ENCODE results near the gene CDH13. TPM values are rescaled to one million over a fixed set of nuclear protein-coding genes. Genes with fewer than 3 reads are reported as not detected.

CDH13 gene
- total and polyA plus RNA-seq, 2 donors (not counting 3 experiments of a cell fraction or from before 2014, with no cell fraction given): 96.6 to 124 TPM

GRCh38 chr16:83831456-83831987, 1204.8 kb downstream of the CDH13 start:
- intact Hi-C loops (cut with micrococcal nuclease) (no loop called here), dilution Hi-C loops (cut with MboI; ENCODE audit: extremely low pct_ligation_motif_present, low sequenced_read_pairs) (no loop called here)
- FAIRE-seq: no peak
- no peak overlapping the region for H3K4me2 ChIP-seq (ENCODE audit: insufficient read depth, low read length)
- no peaks in the 10 kb centered on the region for H3K9me3 ChIP-seq (replicated peaks; ENCODE audit: control insufficient read depth, insufficient read depth, low read length)
- H3K27me3 ChIP-seq (ENCODE audit: control insufficient read depth in 2 of 2, insufficient read depth in 2 of 2, low read length in 2 of 2): peaks cover 0 to 2% of the 10 kb centered on the region in 2 experiments
- no peaks in the 10 kb centered on the region for H3K79me2 ChIP-seq (ENCODE audit: control insufficient read depth, insufficient read depth, low read length)
- ChIA-PET POLR2A (no interaction called here), CTCF (no interaction called here)
- no TSS peak for BruUV-seq (replicated peaks)
- H3K9me1 ChIP-seq (replicated peaks; ENCODE audit: control insufficient read depth, extremely low read depth, insufficient read depth, low read length): no peaks in the 10 kb centered on the region
- H3K4me1 ChIP-seq (ENCODE audit: control insufficient read depth, extremely low read depth, insufficient read depth, low read length): peaks cover 15% of the 10 kb centered on the region
- no peak for DNase-seq (ENCODE audit: low read depth, low spot score)
- H3K9ac ChIP-seq (replicated peaks; ENCODE audit: extremely low read depth, insufficient read depth, low read length): no peak overlapping the region
- H3K27ac ChIP-seq (ENCODE audit: insufficient read depth, low read depth, low read length): no peak overlapping the region
- no peak overlapping the region for H3K4me3 ChIP-seq (replicated peaks in 1 of 3; ENCODE audit: insufficient read depth in 1 of 3, low read depth in 1 of 3, low read length in 3 of 3)
- H2AFZ ChIP-seq (ENCODE audit: low read depth, low read length): no peak overlapping the region
- no peaks in the 10 kb centered on the region for H3K36me3 ChIP-seq (ENCODE audit: control insufficient read depth in 2 of 2, extremely low read depth in 1 of 2, insufficient read depth in 2 of 2, low read length in 2 of 2)
- no peaks in the 10 kb centered on the region for H4K20me1 ChIP-seq (replicated peaks; ENCODE audit: control insufficient read depth, extremely low read depth, insufficient read depth, low read length)
- TF ChIP-seq CTCF (IDR thresholded peaks at IDR 0.05; ENCODE audit: extremely low read depth in 1 of 2, insufficient read depth in 1 of 2, low read depth in 1 of 2, low read length in 2 of 2): no peak
- no peak for TF ChIP-seq FOS (IDR thresholded peaks at IDR 0.05; ENCODE audit: borderline replicate concordance, insufficient read depth, low read length)
- TF ChIP-seq POLR2AphosphoS5 (IDR thresholded peaks at IDR 0.05; ENCODE audit: insufficient read depth, low read depth, low read length): no peak
- no peak for TF ChIP-seq MYC (IDR thresholded peaks at IDR 0.05; ENCODE audit: low read depth, low read length)
- TF ChIP-seq POLR2A (IDR thresholded peaks at IDR 0.05; ENCODE audit: low read depth, low read length): no peak
- no peak for TF ChIP-seq EZH2 (IDR thresholded peaks at IDR 0.05; ENCODE audit: borderline replicate concordance, low read depth, low read length, severe bottlenecking)
- TF ChIP-seq MAX (IDR thresholded peaks at IDR 0.05; ENCODE audit: insufficient read depth, insufficient read length): no peak
- no peak for TF ChIP-seq GATA2 (IDR thresholded peaks at IDR 0.05; ENCODE audit: insufficient read depth, insufficient read length, low read depth, low read length)
- no peak for TF ChIP-seq JUN (IDR thresholded peaks at IDR 0.05; ENCODE audit: borderline replicate concordance, insufficient read depth, insufficient read length, low read depth)

All from endothelial cell of umbilical vein (primary cell).